Activated T-cell treated with anti-CD3 and anti-CD28 coated beads, Interleukin-2, amount 50 U/mL, for 1 hour (primary cell): ENCODE results near the gene CASS4.

Source experiments
- DNase-seq: peaks from one replicate; pipeline ENCODE4 v3.0.0-alpha.2; 2020

CASS4 gene

DNA sequence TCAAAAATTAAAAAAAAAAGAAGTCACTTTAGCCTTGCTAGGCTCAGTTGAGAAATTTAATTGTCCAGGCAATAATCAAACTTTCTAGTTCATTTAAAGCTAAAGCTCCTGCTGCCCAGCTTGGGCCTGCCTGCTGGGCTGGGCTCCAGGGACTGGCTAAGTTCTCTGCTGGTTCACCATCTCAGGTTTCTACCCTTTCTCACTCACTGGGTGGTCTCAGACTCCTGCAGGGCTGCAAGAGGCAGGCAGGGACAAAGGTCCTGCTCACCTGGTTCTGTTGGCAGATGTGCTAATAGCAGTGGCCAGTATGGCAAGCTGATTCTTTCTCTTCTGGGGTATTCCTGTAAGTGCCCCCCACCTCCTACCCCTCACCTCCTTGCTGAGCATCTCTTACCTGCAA, 35.2 kb downstream of the CASS4 start:
- DNase-seq = no peak

DNA sequence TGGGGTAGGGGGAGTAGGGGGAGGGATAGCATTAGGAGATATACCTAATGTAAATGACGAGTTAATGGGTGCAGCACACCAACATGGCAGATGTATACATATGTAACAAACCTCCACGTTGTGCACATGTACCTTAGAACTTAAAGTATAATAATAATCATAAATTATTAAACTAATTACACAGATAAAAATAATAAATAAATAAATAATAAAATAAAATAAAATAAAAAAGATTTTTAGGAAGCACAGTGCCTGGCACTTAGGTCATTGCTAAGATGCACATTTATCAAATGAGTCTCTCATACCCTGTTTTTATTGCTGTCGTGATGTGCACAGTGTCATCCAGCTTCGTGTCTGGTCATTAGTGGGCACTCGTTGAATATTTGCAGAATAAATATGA, 37.4 kb downstream of the CASS4 start:
- no peak for DNase-seq

DNA sequence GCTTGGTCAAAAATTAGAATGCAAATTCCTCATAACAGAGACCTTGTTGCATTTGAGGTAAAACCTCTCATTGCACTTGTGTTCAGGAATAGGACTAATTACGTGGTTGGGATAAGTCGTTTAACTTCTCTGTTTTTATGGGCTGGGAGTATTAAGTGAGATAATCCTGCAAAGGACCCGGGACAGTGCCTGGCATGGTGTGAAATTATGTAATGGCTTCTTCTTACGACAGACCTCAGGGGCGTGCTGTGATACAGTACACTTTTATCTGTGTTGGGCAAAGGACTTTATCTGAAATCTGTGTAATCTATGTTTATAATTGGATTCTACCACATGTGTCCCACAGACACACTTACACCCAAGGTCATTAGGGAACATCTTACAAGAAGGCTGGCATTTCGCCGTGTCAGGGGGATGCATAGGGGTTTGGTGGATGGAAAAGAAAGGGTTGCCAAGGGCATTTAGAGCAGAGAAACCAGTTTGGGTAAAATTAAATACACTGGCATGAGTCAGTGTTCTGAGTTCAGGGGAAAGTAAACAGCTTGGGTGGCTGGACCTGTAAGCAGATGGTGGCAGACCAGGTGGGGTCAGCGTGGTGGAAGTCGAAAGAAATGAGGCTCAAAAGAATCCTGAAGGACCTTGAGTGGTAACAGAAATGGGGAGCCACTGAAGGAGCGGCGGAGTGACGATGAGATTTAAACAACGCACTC, 39.2 kb downstream of the CASS4 start:
- no peak for DNase-seq

DNA sequence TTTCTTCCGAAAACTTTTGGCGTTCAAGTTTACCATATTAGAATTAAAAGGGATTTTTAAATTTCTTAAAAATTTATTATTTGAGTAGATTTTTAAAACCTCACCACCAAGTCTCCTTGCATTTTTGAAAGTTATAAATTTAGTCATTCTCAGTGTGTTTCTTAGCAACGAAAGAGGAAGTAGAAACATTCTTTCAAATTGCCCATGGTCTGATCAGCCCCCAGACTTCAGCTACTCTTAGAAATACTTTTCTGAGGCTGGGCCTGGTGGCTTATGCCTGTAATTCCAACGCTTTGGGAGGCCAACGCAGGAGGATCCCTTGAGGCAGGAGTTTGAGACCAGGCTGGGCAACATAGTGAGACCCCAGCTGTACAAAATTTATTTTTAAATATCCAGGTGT, 41.3 kb downstream of the CASS4 start:
- no peak for DNase-seq

DNA sequence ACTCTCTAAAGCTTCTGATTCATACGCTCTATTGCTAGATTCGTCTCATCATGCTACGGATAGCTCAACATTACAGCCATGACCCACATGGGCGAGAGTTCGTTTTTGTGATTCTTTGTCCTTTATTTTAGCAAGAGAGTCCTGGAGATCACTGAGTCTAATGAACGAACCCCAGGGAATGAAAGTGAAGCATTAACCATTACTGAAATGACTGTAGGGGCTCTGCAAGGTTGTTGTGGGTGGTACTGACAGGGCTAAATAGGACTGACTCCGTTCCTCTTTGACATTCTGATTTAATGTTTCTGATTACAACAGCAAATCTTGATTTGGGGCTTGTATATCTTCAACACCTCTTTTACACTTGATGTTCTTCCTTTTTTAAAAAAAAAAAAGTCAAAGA, 42.7 kb downstream of the CASS4 start:
- no peak for DNase-seq

DNA sequence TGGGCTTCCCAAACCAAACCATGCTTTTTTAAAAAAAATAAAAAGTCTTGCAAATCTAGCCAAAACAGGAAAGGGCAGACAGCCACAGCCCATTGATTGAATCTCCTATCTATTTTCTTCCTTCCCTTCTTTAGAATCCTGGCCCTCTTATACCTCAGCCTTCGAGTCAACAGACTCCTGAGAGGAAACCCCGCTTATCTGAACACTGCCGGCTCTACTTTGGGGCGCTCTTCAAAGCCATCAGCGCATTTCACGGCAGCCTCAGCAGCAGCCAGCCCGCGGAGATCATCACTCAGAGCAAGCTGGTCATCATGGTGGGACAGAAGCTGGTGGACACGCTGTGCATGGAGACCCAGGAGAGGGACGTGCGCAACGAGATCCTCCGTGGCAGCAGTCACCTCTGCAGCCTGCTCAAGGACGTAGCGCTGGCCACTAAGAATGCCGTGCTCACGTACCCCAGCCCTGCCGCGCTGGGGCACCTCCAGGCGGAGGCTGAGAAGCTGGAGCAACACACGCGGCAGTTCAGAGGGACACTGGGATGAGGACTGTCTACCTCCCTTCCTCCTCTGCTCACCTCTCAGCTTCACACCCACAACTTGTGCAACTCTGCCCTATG, 46.3 kb downstream of the CASS4 start:
- no peak for DNase-seq

DNA sequence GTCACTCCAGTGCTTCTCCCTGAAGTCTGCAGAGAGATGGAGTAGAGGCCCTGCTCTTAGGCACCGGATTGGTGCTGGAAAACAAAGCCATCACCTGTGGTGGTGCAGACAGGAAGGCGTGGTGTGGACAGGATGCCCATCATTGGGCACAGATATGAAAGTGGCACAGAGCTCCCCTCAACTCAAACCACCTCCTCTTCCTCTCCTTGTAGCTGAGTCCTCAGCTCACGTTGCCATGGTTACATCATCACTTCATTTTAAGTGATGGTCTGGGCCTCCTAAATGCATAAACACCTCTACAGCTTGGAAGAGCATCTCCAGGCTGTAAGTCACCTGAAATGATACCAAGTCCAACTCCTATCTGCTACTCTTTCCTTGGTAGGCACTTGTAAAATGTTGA, 48.4 kb downstream of the CASS4 start:
- peak; percentile 32 for DNase-seq

DNA sequence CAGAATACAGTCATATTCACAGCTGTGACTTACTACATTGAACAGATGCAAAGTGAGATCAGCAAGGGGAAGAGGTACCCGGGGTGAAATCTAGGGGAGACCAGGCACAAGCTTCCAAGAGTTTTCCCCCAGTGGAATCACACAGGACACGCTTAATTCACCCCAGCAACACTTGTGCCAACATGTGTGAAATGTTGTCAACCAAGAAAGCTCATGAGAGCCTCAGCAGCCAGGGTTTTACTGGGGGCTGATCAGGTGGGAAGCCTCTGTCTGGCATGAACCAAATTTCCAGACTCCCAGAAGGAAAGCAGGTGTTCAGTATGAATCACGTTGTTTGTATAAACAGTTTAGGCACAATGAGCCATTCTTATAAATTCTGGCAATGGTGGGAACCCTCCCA, 49.5 kb downstream of the CASS4 start:
- DNase-seq = no peak

DNA sequence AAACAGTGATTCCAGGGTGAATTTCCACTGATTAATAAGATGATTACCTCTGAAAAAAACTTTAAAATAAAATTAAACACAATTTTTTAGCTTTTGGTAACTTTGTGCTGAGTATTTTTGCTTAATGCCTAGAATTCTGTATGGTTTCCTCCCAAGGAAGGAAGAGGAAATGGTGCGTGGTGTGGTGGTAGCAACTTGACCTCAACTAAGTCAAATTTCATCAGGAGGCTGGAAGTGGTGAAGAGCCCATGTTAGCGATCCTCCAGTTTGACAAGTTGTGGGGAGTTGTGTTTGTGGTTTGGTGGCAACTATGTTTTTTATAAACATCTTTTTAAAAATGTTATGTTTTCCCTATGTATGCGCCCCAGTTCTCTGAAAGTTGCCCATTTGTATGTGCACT, 51.4 kb downstream of the CASS4 start:
- DNase-seq = no peak

DNA sequence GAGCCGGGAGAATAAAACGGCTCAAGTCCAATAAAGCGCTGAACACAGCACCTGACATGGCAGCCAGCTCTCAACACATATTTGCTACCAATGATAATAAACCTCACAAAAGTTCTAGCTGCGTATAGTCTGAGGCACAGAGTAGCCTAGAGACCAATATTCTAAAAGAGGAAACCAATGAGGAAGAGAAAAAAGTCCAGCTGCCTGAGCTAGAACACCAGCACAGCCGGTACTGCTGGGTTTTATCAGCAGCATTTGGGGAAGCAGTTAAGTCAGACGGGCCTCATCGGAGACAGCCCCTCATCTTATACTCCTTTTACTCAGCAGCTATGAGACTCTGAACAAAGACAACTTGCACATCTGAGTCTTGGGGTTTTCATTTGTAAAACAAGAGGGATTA, 53.9 kb downstream of the CASS4 start:
- DNase-seq = no peak

DNA sequence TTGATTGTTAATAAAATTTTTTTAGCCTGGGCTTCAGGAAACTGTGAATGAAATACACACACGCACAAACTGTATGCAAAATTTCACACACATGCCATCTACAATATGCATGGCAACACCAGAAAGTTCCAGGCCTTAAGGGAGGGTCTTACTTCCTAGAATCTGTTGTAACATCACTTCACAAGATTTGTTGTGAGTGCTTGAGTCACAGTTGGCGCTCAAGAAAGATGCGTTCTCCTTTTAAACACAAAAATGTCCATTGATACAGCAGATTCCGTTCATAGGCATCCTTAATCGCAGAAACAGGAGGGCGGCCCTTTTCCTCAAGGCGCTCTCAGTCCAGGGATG, 55.9 kb downstream of the CASS4 start:
- no peak for DNase-seq

DNA sequence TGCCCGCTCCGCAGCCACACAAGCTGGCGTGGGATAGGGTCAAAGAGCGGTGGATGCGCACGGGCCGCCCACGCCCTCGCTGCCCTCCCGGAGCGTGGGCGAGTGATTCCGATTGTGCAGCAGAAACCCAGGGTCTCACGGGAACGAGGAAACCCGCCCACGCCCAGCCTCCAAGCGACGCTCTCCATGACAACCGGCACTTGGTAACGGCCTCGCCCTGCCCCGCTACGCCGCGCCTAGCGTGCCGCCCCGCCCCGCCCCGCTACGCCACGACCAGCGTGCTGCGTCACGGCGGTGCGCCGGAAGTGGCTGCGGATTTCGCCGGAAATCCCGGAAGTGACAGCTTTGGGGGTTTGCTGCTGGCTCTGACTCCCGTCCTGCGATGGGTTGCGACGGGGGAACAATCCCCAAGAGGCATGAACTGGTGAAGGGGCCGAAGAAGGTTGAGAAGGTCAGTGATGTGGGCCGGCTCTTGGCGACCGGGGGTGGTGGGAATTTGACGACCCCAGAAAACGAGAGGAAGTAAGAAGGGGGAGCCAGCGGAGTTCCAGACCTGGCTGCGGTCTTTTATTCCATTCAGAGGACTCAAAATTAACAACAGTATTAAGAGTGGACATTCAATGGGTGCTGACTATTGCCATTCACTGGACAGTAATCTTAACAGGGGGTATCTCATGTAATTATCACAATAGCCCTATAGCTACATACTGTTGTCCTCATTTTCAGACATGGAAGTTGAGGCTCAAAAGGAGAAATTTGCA, 56.4 kb downstream of the CASS4 start, which contains the start of gene RTF2:
Gene RTF2, plus strand, starts transcription at position 312 of the 761 bp plus-strand sequence. Its CDS starts 71 bp downstream, at position 383.
- DNase-seq = peak; percentile 99

DNA sequence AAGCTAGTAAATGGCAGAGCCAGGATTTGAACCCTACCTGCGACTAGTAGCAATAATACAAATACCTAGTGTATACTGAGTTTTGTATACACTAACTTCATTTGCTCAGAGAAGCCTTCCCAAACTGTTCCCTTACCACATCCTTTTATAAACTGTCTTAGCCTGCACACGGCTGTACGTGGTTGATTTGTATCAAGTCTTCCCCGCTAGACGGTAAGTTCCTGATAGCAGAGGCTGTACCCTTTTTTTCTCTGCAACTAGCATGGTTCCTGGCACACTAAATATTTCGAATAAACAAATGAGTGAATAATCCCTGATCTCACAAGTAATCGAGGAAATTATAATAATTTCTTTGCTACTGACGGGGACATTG, 57.0 kb downstream of the CASS4 start:
- no peak for DNase-seq

DNA sequence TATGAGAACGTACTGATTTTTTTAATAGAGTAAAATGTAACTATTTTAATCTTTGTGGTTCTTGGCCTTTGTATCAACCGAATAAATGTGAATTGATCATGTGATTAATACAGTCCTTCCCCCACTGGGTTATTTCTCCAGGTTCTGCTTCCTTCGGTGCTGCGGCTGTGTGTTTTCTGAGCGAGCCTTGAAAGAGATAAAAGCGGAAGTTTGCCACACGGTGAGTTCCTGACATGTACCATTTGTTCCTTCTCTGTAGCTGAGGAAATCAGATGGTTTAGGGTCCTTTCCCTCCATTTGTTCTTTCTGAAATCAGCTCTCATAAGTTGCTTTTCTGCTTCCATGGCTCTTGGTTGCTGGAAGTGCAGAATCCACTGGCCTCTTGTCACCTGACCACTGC, 71.9 kb downstream of the CASS4 start:
- no peak for DNase-seq

DNA sequence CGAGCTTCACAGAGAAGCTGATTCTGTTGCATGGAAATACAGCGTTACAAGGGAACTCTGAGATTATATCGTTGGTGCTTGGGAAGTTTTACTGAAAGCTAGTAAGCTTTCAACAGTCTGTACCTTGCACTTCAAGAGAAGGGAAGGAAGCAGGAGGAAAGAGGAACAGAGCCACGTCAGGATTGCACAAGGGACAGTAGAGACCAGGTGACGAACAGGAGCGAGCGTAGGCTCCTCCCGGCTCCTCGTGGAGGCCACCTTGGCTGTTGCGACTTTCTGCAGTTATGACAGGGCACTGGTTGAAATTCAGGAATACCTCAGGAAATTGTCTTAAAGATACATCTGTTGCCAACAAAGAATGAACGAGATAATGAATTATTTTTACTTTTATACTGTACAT, 75.2 kb downstream of the CASS4 start:
- DNase-seq = no peak

DNA sequence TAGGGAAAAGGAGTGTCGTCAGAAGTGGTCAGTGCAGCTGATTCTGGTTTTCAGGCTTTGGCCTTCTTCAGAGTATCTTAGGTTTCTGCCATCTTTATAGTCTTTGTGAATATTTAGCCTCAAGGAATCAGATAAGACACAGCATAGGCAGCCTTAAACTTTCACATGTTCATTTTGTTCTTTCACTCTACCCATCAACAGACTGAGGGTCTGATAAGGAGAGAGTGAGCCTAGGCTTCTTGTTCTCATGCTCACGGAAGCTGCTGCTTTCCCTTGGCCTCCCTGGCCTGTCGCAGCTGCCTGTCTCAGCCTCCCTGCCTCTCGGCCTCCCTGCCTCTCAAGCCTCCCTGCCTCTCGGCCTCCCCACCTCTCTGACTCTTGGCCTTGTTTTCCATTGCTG, 76.5 kb downstream of the CASS4 start:
- no peak for DNase-seq

DNA sequence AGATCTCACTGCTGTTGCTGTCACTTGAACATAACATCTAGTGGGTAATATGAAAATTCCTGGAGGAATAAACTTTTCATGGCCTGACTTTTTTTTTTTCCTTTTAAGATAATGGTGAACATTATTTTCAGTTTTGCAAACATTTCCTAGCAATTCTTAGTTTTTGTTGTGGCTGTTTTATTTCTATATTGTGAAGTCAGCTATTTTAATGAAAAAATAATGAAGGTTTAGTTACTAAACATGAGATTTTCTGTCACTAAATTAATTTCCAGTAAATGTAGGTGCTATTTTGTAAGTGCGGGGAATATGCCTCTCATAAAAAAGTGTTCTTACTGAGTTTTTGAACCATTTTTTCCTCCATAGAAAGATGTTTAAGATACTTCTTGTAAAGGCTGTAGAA, 89.1 kb downstream of the CASS4 start:
- no peak for DNase-seq

DNA sequence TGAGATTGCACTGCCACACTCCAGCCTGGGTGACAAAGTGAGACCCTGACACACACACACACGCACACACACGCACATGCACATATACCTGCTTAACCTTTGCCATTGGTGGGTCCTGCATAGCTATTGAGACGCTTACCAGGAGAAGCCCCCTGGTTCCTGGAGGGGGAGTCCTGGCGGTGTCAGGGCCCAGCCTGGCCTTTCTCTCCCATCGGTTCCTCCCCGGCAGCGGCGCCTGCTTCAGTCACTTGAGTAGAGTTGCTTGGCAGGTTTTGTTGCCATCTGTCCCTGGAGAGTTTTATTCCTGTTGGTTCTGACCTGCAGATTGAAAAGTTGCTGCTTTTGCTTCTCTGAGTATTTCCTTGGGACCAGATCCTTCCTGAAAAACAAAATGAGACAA, 91.9 kb downstream of the CASS4 start:
- DNase-seq = no peak

DNA sequence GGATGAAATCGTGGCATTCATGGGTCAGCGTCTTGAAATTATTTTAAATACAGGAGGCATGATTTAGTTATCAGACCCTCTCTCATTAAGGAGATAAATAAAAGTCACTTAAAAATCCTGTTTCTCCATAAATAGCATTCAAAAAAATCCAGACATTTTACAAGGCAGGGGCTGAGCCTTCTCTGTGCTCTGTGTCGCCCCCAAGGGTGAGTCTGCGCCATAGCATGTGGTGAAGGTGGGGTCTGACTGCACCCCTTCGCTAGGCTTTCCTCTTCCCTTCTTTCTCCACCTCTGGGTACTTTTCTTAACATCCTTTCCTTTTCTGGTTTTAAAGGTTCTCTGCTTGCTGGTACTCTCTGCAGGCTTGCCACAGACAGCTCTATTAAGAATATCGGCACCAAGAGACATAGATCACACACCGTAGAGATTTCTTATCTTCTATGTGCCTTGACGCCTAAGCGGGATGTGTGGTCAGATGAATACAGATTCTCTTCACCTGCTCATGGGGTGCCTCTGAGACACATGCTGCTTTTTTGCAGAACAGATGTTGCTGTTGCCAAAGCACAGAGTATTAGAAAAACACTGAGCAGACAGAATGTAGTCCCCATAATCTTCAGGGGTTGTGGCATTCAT, 92.4 kb downstream of the CASS4 start:
- peak; percentile 29 for DNase-seq

DNA sequence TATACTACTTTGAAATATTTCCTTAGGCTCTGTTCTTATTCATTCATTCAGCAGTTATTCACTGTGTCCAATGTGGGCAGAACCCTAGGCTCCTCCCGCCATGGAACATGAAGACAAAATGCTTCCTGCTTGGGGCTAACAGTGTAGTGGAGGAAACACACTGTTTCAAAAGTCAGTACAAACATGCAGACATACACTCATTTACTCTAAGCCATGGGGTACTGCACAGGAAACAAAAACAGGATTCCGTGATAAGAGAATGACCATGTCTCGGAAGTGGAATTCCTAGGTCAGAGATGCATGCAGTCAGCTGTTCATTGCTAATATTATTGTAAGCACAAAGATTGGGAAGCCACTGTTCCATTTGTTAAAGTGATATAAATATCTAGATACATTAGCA, 94.0 kb downstream of the CASS4 start:
- no peak for DNase-seq
